Measurements from ENCODE around the gene CLSTN2. TPM values are rescaled to one million over a fixed set of nuclear protein-coding genes. Genes with fewer than 3 reads are reported as not detected.

The CLSTN2 gene
- total RNA-seq, 1 donor from 2014 or later: 0.74 TPM

GRCh38 chr3:140344082-140344454, 409.1 kb downstream of the CLSTN2 start:
- Mint-ChIP-seq H3K27ac (ENCODE audit: unreplicated experiment) (no peak overlapping the region), H3K27me3 (ENCODE audit: unreplicated experiment) (peaks cover 2% of the 10 kb centered on the region), H3K4me3 (ENCODE audit: unreplicated experiment) (no peak overlapping the region), H3K9me3 (ENCODE audit: unreplicated experiment) (no peaks in the 10 kb centered on the region), H3K4me1 (ENCODE audit: unreplicated experiment) (peaks cover 2% of the 10 kb centered on the region), H3K36me3 (ENCODE audit: low read depth, unreplicated experiment) (no peaks in the 10 kb centered on the region)
- no peak for DNase-seq (ENCODE audit: low spot score)
- TF ChIP-seq, protein P1, sequence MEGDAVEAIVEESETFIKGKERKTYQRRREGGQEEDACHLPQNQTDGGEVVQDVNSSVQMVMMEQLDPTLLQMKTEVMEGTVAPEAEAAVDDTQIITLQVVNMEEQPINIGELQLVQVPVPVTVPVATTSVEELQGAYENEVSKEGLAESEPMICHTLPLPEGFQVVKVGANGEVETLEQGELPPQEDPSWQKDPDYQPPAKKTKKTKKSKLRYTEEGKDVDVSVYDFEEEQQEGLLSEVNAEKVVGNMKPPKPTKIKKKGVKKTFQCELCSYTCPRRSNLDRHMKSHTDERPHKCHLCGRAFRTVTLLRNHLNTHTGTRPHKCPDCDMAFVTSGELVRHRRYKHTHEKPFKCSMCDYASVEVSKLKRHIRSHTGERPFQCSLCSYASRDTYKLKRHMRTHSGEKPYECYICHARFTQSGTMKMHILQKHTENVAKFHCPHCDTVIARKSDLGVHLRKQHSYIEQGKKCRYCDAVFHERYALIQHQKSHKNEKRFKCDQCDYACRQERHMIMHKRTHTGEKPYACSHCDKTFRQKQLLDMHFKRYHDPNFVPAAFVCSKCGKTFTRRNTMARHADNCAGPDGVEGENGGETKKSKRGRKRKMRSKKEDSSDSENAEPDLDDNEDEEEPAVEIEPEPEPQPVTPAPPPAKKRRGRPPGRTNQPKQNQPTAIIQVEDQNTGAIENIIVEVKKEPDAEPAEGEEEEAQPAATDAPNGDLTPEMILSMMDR (IDR thresholded peaks at IDR 0.05; ENCODE audit: unreplicated experiment): no peak

DNA sequence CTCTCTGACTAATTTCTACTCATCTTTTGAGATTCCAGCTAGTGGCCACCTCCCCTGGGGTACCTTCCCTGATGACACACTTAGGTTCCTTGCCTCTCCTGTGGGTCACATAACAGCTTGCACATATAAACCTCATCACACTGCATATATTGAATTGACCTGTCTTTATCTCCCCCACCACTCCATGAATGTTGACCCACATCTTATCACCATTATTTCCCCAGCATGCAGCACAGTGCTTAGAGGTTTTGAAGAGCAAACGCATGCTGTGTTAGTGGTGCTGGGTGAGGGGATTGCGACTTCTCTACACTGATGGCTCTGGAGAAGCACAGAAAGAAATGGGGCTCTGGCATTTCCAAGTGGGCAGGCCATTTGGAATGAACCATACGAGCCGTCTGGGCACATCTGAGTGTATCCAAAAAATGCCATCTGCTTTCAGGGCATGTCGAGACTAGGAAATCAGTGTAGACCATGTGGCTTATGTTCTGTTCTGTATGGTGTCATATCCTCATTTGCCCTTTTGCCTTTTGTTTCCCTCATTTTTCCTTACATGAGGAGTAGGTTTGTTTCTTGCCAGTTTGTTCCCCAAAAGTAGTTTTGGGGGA, 409.7 kb downstream of the CLSTN2 start:
- H3K9me3 Mint-ChIP-seq (ENCODE audit: unreplicated experiment): no peaks in the 10 kb centered on the region
- no peaks in the 10 kb centered on the region for H3K36me3 Mint-ChIP-seq (ENCODE audit: low read depth, unreplicated experiment)
- no peak overlapping the region for H3K4me3 Mint-ChIP-seq (ENCODE audit: unreplicated experiment)
- no peak for DNase-seq (ENCODE audit: low spot score)
- peaks cover 2% of the 10 kb centered on the region for H3K27me3 Mint-ChIP-seq (ENCODE audit: unreplicated experiment)
- H3K27ac Mint-ChIP-seq (ENCODE audit: unreplicated experiment): no peak overlapping the region
- peaks cover 2% of the 10 kb centered on the region for H3K4me1 Mint-ChIP-seq (ENCODE audit: unreplicated experiment)
- TF ChIP-seq, protein P1 (IDR thresholded peaks at IDR 0.05; ENCODE audit: unreplicated experiment): no peak

DNA sequence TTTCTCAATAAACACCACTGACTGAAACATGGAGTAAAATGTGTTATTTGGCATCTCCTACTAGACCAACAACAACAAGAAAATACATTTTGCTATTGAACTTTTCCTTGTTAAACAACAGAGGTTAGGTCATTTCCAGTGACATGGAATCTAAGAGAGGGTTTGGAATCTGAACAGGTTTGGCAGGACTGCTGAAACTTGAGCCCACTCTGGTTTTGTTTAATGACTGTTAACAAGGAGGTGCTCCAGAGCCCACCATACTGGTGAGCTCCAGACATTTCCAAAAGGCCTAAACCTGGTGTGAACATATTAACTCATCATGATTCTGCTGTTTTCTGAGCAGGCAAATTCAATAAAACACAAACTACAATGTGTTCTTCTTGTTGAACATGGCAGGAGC, 412.2 kb downstream of the CLSTN2 start:
- peaks cover 2% of the 10 kb centered on the region for H3K4me1 Mint-ChIP-seq (ENCODE audit: unreplicated experiment)
- DNase-seq (ENCODE audit: low spot score): no peak
- no peak overlapping the region for H3K4me3 Mint-ChIP-seq (ENCODE audit: unreplicated experiment)
- no peaks in the 10 kb centered on the region for H3K36me3 Mint-ChIP-seq (ENCODE audit: low read depth, unreplicated experiment)
- no peaks in the 10 kb centered on the region for H3K27me3 Mint-ChIP-seq (ENCODE audit: unreplicated experiment)
- H3K9me3 Mint-ChIP-seq (ENCODE audit: unreplicated experiment): no peaks in the 10 kb centered on the region
- H3K27ac Mint-ChIP-seq (ENCODE audit: unreplicated experiment): no peak overlapping the region
- TF ChIP-seq, protein P1 (IDR thresholded peaks at IDR 0.05; ENCODE audit: unreplicated experiment): no peak

DNA sequence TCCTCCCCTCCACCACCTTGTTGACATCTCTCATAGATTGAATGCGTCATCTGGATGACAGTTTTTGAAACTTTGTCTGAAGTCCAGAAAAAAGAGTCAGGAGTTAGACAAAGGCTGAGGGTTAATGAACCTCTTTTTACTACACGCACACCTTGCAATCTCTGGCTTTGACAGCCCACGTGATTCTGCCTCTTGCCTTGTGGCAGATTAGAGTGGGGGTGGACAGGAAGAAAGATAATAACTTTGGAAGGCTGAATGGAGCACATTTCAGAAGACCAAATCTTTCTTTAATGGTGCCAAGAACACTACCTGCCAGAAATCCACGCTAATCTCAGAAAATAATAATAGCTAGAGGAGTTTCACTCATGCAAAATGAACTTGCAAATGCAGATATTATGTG, 415.0 kb downstream of the CLSTN2 start:
- DNase-seq (ENCODE audit: low spot score): no peak

DNA sequence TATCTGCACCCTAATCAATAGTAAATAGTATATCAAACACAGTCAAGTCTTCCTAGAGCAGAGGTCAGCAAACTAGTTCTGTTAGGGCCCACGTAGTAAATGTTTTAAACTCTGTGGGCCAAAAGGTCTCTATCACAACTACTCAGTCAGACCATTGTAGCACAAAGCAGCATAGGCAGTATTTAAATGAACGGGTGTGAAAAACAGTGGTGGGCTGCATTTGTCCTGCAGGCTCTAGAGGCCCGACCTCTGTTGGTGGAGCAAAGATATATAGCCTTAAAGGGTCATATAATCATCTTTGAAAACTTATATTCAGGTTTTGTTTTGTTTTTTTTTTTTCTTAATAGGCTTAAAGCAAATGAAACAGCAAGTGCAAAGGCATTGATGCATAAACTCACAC, 416.5 kb downstream of the CLSTN2 start:
- DNase-seq (ENCODE audit: low spot score): no peak
- Mint-ChIP-seq H3K36me3 (ENCODE audit: low read depth, unreplicated experiment) (no peaks in the 10 kb centered on the region), H3K4me1 (ENCODE audit: unreplicated experiment) (peaks cover 2% of the 10 kb centered on the region), H3K4me3 (ENCODE audit: unreplicated experiment) (no peak overlapping the region), H3K27ac (ENCODE audit: unreplicated experiment) (no peak overlapping the region), H3K9me3 (ENCODE audit: unreplicated experiment) (no peaks in the 10 kb centered on the region), H3K27me3 (ENCODE audit: unreplicated experiment) (no peaks in the 10 kb centered on the region)
- TF ChIP-seq, protein P1 (IDR thresholded peaks at IDR 0.05; ENCODE audit: unreplicated experiment): no peak

More for the DNA sequence above, 415.0 kb downstream of the CLSTN2 start:
- Mint-ChIP-seq H3K9me3 (ENCODE audit: unreplicated experiment) (no peaks in the 10 kb centered on the region), H3K4me1 (ENCODE audit: unreplicated experiment) (peaks cover 2% of the 10 kb centered on the region), H3K36me3 (ENCODE audit: low read depth, unreplicated experiment) (no peaks in the 10 kb centered on the region), H3K4me3 (ENCODE audit: unreplicated experiment) (no peak overlapping the region), H3K27ac (ENCODE audit: unreplicated experiment) (no peak overlapping the region), H3K27me3 (ENCODE audit: unreplicated experiment) (no peaks in the 10 kb centered on the region)
- TF ChIP-seq, protein P1 (IDR thresholded peaks at IDR 0.05; ENCODE audit: unreplicated experiment): no peak
